HG03139 (cell line): Measurements from ENCODE around the gene DPP6.
"Not testable (repeated sequence)": the region's sequence is repeated elsewhere in the genome, so short reads cannot be mapped to it uniquely, and the experiment has no call there.

ENCODE experiments used
- ATAC-seq: cut with Tn5 transposase; IDR thresholded peaks from one replicate; pipeline ENCODE4 v1.9.1; 2021; ENCODE audit not compliant: unreplicated experiment

The DPP6 gene

DNA sequence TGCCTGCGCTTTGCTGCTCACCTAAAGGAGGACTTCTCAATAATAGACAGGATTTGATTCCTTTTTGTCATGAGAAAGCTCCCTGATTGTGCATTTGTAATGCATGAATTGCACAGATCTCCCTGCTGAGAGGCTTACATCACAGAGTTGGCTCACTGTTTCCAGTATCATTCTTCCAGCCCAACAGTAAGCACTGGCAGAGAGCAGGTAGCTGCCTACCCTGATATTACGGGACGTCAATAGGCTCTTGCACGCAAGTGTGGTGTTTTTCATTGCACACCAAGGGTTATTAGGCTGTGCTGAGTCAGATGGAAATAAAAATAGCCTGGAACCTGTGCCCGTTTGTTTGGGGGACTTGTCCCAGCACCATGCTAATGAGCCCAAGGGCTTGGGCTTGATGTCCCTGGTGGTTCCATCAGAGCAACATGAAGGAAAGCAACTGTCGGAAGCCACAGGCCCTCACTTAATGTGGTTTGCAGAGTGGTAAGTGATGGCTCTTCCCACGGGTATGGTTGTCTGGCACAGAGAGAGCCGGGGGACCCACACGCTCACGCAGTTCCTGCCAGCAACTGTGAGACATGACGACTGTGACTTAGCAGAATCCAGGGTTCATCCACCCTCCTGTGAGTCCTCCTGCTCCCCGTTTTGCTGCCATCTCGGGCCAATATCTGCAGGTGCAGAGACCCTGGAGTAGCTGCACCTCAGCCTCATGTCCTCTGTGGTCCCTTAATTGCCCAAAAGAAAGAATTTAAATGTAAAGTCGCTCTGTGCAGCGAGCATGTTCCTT, 20.4 kb downstream of the DPP6 start:
- not testable (repeated sequence) for ATAC-seq

GRCh38 chr7:154078523-154078922, 26.3 kb downstream of the DPP6 start:
- ATAC-seq, result not testable (repeated sequence)

GRCh38 chr7:154080249-154080648, 28.1 kb downstream of the DPP6 start:
- not testable (repeated sequence) for ATAC-seq

- not testable (repeated sequence) for ATAC-seq
Observed at GRCh38 chr7:154087037-154087725, 35.0 kb downstream of the DPP6 start.

DNA sequence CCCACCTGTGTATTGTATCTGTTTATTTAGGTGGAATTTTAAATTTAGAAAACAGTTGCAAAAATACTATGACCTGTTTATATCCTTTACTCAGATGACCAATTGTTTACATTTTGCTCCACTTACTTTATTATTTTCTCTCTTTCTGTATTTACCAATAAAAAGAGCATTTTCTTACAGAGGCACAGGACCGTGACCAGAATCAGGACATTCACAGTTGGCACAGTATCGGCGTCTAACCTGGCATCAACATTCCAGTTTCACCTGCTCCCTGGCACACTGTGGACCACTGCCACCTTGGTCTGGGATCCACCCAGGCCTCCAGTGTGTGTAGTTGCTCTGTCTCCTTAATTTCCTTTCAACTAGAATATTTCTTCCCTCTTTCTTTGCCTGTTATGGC, 39.9 kb downstream of the DPP6 start:
- ATAC-seq, result not testable (repeated sequence)

DNA sequence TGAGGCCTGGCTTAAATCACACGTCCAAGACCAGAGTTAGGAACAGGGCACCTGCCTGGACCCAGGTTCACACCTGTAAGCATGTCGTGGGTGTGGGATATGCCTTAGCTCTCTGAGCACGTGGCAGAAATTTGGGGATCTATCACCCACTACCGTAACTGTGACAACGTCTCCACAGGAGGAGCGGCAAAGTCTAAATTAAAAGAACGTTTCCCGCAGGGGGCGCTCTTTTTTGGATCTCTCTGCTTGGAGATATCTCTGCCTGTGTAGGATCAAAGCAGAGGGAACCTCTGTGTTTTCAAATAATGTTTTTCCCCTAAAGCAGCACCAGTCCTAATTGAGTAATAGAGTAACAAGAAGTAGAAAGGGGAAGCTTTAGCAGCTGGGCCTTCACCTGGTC, 43.0 kb downstream of the DPP6 start:
- not testable (repeated sequence) for ATAC-seq

DNA sequence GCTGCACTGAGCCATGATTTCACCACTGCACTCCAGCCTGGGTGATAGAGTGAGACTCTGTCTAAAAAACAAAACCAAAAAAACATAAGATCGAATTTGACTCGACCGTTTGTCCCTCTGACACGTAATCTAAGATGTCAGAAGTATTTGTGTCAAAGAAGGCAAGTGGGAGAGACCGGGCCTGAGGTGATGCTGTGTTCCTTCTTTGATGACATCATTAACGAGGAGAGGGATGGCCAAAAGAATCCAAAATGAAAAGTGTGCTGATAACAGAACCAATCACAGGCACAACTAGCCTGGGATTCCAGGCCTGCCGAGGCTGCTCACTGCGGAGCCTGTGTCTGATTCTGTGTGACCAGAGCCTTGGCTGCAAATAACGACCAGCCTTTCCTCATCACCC, 52.9 kb downstream of the DPP6 start:
- ATAC-seq, result not testable (repeated sequence)

GRCh38 chr7:154109615-154110014, 57.4 kb downstream of the DPP6 start:
- ATAC-seq, result not testable (repeated sequence)

- not testable (repeated sequence) for ATAC-seq
Observed at GRCh38 chr7:154113732-154114351, 61.6 kb downstream of the DPP6 start.

DNA sequence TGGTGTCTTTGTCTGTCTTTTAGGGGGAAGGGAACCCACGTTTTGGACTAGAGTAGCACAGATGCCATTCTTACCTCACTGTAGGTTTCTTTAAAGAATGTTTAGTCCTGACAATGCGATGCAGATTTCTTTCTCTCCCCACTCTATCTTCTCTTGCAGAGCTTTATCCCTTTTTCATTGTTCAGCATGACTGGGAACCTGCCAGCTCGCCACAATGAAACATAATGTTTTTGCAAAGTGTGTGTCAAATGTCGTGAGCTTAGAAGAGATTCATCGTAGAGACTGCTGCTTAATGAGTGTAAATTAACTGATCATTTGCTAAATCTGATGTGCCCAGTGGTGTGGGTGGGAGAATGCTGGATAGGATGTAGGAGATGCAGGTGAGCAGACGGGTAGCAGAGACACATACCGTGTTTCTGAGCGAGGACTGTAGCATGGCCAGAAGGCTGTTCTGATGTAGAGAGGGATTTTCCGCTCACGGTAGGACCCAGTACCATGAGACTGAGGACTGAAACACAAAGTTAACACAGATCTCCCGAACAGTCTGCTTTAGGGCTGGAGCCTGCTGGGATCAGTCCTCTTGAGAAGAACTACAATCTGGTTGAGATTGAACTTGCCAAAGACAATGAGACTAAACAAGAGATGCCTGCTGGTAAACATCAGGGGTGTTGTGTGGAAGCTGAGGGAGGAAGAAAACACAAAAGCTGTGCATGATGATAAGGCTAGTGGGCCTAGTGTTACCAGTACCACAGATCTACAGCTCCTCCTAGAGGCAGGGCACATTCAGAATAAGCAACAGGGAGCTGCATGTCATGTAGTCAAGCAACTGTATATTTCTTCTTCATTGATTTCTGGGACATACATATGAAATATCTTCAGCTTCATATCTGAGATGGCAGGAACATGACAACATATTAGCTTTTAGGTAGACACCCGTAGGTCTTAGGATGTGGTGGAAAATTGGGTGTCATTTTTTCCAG, 65.5 kb downstream of the DPP6 start:
- not testable (repeated sequence) for ATAC-seq

GRCh38 chr7:154120825-154121224, 68.6 kb downstream of the DPP6 start:
- not testable (repeated sequence) for ATAC-seq

DNA sequence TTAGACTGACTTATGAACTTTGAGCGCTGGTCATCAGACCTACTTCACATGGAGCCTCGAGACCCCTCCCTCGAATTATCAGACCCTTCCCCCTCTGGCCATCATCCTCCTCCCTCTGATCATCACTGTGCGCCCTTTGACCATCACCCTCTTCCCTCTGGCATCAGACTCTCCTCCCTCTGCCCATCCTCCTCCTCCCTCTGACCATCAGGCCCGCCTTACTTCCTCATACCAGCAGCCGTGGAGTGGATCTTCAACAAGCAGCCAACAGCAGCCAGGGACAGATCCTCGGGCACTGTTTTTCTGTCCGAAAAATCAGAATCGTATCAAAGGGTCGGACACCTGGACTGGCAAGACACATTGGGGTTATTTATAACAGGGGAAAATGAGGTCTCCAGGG, 70.5 kb downstream of the DPP6 start:
- not testable (repeated sequence) for ATAC-seq

DNA sequence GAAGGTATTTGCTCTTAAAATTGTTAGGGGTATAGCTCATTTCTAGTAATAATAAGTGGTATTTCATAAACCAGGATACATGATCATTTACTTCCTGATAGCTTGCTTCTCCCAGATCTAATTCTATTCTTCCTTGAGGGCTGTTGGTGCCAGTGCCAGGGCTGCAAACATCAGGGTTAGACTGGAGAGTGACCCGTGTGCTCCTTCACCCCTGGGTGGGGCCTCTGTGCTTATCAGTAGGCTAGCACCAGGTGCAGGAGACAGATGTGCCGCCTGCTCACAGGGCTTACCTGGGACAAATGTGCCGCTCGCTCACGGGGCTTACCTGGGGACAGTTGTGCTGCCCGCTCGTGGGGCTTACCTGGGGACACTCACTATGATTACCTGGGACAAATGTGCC, 71.2 kb downstream of the DPP6 start:
- ATAC-seq, result not testable (repeated sequence)

DNA sequence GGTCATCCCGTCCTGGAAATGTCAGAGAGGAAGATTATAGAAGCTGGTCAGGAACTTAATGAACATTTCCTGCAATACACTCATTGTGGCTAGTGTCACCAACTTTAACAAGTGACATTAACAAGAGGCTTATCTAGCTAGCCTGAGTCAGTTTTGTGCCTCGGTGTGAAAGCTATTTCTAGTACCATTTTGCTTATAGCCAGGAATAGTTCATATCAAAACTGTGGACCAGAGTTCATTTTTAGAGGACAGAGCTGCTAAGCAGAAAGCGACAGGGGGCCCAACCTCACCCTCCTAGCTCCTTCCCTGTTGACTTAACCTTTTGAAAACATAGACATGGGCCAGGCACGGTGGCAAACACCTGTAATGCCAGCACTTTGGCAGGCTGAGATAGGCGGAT, 76.9 kb downstream of the DPP6 start:
- ATAC-seq, result not testable (repeated sequence)

GRCh38 chr7:154132617-154133016, 80.4 kb downstream of the DPP6 start:
- ATAC-seq, result not testable (repeated sequence)

- ATAC-seq, result not testable (repeated sequence)
Observed at GRCh38 chr7:154133703-154134277, 81.6 kb downstream of the DPP6 start.

DNA sequence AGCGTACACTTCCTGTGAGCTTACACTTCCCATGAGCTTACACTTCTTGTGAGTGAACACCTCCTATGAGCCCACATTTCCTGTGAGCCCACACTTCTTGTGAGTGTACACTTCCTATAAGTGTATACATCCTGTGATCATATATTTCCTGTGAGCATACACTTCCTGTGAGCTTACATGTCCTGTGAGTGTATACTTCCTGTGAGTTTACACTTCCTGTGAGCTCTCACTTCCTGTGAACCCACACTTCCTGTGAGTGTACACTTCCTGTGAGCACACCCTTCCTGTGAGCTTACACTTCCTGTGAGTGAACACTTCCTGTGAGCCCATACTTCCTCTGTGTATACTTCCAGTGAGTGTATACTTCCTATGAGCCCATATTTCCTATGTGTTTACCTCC, 82.5 kb downstream of the DPP6 start:
- ATAC-seq, result not testable (repeated sequence)

- ATAC-seq, result not testable (repeated sequence)
Observed at GRCh38 chr7:154135646-154136045, 83.4 kb downstream of the DPP6 start.

DNA sequence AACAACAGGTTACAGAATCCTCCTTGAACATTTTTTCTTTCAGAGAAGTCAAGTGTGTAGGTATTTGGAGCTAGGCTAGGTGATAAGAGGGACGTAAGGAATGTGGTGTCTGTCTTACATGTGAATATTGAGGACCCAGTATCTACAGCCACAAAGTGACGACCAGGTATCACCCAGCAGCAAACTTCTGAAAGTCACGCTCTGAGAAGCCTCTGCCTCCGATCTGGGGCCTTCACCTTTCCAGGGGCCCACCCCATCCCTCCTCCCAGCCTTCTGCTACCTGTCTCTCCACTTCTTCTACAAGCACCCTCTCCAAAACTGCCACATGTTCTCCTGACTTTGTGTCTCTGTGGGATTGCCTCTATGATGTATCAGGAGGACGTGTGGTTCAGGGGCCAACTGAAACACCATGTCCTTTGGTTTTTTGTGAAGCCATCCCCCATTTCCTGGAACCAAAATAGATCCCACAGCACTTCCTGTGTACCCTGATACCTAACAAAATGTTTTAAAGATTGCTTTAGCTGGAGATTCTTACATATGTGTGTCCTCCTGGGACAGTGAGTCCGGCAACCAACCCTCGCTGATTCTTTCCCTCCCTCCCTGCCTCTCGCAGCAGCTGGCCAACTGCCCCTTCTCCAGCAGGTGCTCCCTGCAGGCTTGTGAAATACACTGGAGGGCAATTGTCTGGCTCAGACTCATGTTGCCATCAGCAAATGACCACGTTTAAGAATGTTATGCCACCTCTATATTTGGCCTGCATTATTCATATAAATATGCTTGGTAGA, 93.9 kb downstream of the DPP6 start:
- not testable (repeated sequence) for ATAC-seq

DNA sequence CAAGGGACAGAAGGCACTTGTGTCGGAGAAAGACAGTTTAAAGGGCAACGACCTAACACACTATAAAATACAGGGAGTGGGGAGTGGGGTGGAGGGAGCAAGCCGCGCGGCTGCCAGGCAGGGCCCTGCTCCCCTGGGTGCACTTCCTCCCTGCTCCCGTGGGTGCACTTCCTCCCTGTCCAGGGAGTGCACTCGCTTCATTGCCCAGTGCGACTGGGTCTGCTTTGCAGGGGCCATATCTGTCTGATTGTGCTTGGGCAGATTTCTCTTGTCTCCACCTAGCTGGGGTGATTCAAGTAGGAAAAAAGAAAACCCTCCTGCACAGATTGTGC, 94.5 kb downstream of the DPP6 start:
- not testable (repeated sequence) for ATAC-seq
